ENCODE measurements around the gene SCG2. TPM values are rescaled to one million over a fixed set of nuclear protein-coding genes. Genes with fewer than 3 reads are reported as not detected.

The SCG2 gene
- total RNA-seq, 1 donor from 2014 or later: 5.6 TPM

- H3K9ac ChIP-seq (ENCODE audit: low read length): no peak overlapping the region
- DNase-seq (ENCODE audit: low read depth) (no peak), FAIRE-seq (no peak)
- no peak overlapping the region for H3K4me2 ChIP-seq (ENCODE audit: low read length)
- no peaks in the 10 kb centered on the region for H4K20me1 ChIP-seq (ENCODE audit: insufficient read depth, low read length)
- H3K27me3 Mint-ChIP-seq (ENCODE audit: low read depth, unreplicated experiment): no peaks in the 10 kb centered on the region
- peak overlapping the region; percentile 14 for H2AFZ ChIP-seq (ENCODE audit: low read depth, low read length)
- no peaks in the 10 kb centered on the region for H3K36me3 Mint-ChIP-seq (ENCODE audit: low read depth, unreplicated experiment)
- no peaks in the 10 kb centered on the region for H3K79me2 ChIP-seq (ENCODE audit: insufficient read depth, low read length)
- H3K4me3 Mint-ChIP-seq (ENCODE audit: unreplicated experiment): no peak overlapping the region
- no peak overlapping the region for H3K4me3 ChIP-seq (ENCODE audit: insufficient read depth, low read depth, low read length)
- peaks cover 36% of the 10 kb centered on the region for H3K4me1 Mint-ChIP-seq (ENCODE audit: low read depth, unreplicated experiment)
- H3K9me3 ChIP-seq (ENCODE audit: insufficient read depth, low read depth, low read length): no peaks in the 10 kb centered on the region
- TF ChIP-seq CTCF (IDR thresholded peaks at IDR 0.05; ENCODE audit: insufficient read depth, low read depth, low read length): no peak
- TF ChIP-seq EZH2 (IDR thresholded peaks at IDR 0.05; ENCODE audit: insufficient read depth, low read length): no peak
- no peaks in the 10 kb centered on the region for H3K27me3 ChIP-seq (ENCODE audit: insufficient read depth, low read length)
- H3K9me3 Mint-ChIP-seq (ENCODE audit: unreplicated experiment): peaks cover 2% of the 10 kb centered on the region
- peak overlapping the region; percentile 66 for H3K27ac Mint-ChIP-seq (ENCODE audit: unreplicated experiment)
- H3K27ac ChIP-seq (ENCODE audit: low read depth, low read length): no peak overlapping the region
- H3K36me3 ChIP-seq (ENCODE audit: insufficient read depth, low read length): no peaks in the 10 kb centered on the region
- peaks cover 19% of the 10 kb centered on the region for H3K4me1 ChIP-seq (ENCODE audit: insufficient read depth, low read length)
Measured at GRCh38 chr2:223582001-223582400, 20.2 kb downstream of the SCG2 start.

GRCh38 chr2:223580951-223581350, 21.2 kb downstream of the SCG2 start:
- H3K36me3 ChIP-seq (ENCODE audit: insufficient read depth, low read length): no peaks in the 10 kb centered on the region
- H3K27ac ChIP-seq (ENCODE audit: low read depth, low read length): peak overlapping the region; percentile 17
- H3K9ac ChIP-seq (ENCODE audit: low read length): peak overlapping the region; percentile 51
- H3K9me3 Mint-ChIP-seq (ENCODE audit: unreplicated experiment): peaks cover 2% of the 10 kb centered on the region
- no peak for TF ChIP-seq CTCF (IDR thresholded peaks at IDR 0.05; ENCODE audit: insufficient read depth, low read depth, low read length)
- TF ChIP-seq EZH2 (IDR thresholded peaks at IDR 0.05; ENCODE audit: insufficient read depth, low read length): no peak
- FAIRE-seq: peak; percentile 68
- H3K79me2 ChIP-seq (ENCODE audit: insufficient read depth, low read length): no peaks in the 10 kb centered on the region
- H3K4me2 ChIP-seq (ENCODE audit: low read length): peak overlapping the region; percentile 78
- peaks cover 27% of the 10 kb centered on the region for H3K4me1 ChIP-seq (ENCODE audit: insufficient read depth, low read length)
- H3K4me3 Mint-ChIP-seq (ENCODE audit: unreplicated experiment): no peak overlapping the region
- H3K27me3 Mint-ChIP-seq (ENCODE audit: low read depth, unreplicated experiment): no peaks in the 10 kb centered on the region
- H3K27ac Mint-ChIP-seq (ENCODE audit: unreplicated experiment): peak overlapping the region; percentile 84
- no peaks in the 10 kb centered on the region for H3K36me3 Mint-ChIP-seq (ENCODE audit: low read depth, unreplicated experiment)
- H3K27me3 ChIP-seq (ENCODE audit: insufficient read depth, low read length): no peaks in the 10 kb centered on the region
- H3K4me1 Mint-ChIP-seq (ENCODE audit: low read depth, unreplicated experiment): peaks cover 35% of the 10 kb centered on the region
- peak overlapping the region; percentile 63 for H2AFZ ChIP-seq (ENCODE audit: low read depth, low read length)
- H4K20me1 ChIP-seq (ENCODE audit: insufficient read depth, low read length): no peaks in the 10 kb centered on the region
- H3K9me3 ChIP-seq (ENCODE audit: insufficient read depth, low read depth, low read length): no peaks in the 10 kb centered on the region
- H3K4me3 ChIP-seq (ENCODE audit: insufficient read depth, low read depth, low read length): no peak overlapping the region
- peak; percentile 77 for DNase-seq (ENCODE audit: low read depth)

- no peak for FAIRE-seq
Measured at GRCh38 chr2:223578846-223579245, 23.3 kb downstream of the SCG2 start.

More at GRCh38 chr2:223578846-223579245, 23.3 kb downstream of the SCG2 start:
- no peak for DNase-seq (ENCODE audit: low read depth)
- Histone ChIP-seq H3K9ac (ENCODE audit: low read length) (no peak overlapping the region), H3K4me2 (ENCODE audit: low read length) (no peak overlapping the region), H3K27ac (ENCODE audit: low read depth, low read length) (no peak overlapping the region), H4K20me1 (ENCODE audit: insufficient read depth, low read length) (no peaks in the 10 kb centered on the region), H3K4me3 (ENCODE audit: insufficient read depth, low read depth, low read length) (no peak overlapping the region), H3K36me3 (ENCODE audit: insufficient read depth, low read length) (no peaks in the 10 kb centered on the region), H3K27me3 (ENCODE audit: insufficient read depth, low read length) (no peaks in the 10 kb centered on the region), H3K79me2 (ENCODE audit: insufficient read depth, low read length) (no peaks in the 10 kb centered on the region), H2AFZ (ENCODE audit: low read depth, low read length) (no peak overlapping the region), H3K4me1 (ENCODE audit: insufficient read depth, low read length) (peaks cover 25% of the 10 kb centered on the region), H3K9me3 (ENCODE audit: insufficient read depth, low read depth, low read length) (no peaks in the 10 kb centered on the region)
- H3K36me3 Mint-ChIP-seq (ENCODE audit: low read depth, unreplicated experiment): no peaks in the 10 kb centered on the region
- H3K4me1 Mint-ChIP-seq (ENCODE audit: low read depth, unreplicated experiment): peaks cover 31% of the 10 kb centered on the region
- H3K4me3 Mint-ChIP-seq (ENCODE audit: unreplicated experiment): no peak overlapping the region
- H3K9me3 Mint-ChIP-seq (ENCODE audit: unreplicated experiment): peaks cover 2% of the 10 kb centered on the region
- H3K27ac Mint-ChIP-seq (ENCODE audit: unreplicated experiment): no peak overlapping the region
- H3K27me3 Mint-ChIP-seq (ENCODE audit: low read depth, unreplicated experiment): no peaks in the 10 kb centered on the region
- no peak for TF ChIP-seq CTCF (IDR thresholded peaks at IDR 0.05; ENCODE audit: insufficient read depth, low read depth, low read length)
- no peak for TF ChIP-seq EZH2 (IDR thresholded peaks at IDR 0.05; ENCODE audit: insufficient read depth, low read length)
